ENCODE data around the gene MTR. TPM values are rescaled to one million over a fixed set of nuclear protein-coding genes. Genes with fewer than 3 reads are reported as not detected.

The MTR gene
- total and polyA plus RNA-seq, 7 donors, result 6.8 to 66.2 (median 51.3) TPM

GRCh38 chr1:236766506-236766905 is 28.6 kb upstream of the MTR start:
- intact Hi-C loops (cut with DNase I), result no loop called here
- 61 to 65% (median 62%) methylated on average over 3 of the region's 3 CpGs for WGBS, 3 donors
- Histone ChIP-seq H3K4me3 (no peak overlapping the region), H3K4me1 (no peaks in the 10 kb centered on the region), H3K27ac (no peak overlapping the region), H3K36me3 (ENCODE audit: insufficient read depth in 1 of 2, low read depth in 1 of 2) (peaks cover 0 to 38% of the 10 kb centered on the region in 2 donors), H3K9me3 (no peaks in the 10 kb centered on the region), H3K27me3 (ENCODE audit: insufficient read depth in 3 of 3, low read length in 2 of 3) (no peaks in the 10 kb centered on the region)
- no peak for DNase-seq
- no peak for ATAC-seq
- TF ChIP-seq CTCF (IDR thresholded peaks at IDR 0.05), result no peak

DNA sequence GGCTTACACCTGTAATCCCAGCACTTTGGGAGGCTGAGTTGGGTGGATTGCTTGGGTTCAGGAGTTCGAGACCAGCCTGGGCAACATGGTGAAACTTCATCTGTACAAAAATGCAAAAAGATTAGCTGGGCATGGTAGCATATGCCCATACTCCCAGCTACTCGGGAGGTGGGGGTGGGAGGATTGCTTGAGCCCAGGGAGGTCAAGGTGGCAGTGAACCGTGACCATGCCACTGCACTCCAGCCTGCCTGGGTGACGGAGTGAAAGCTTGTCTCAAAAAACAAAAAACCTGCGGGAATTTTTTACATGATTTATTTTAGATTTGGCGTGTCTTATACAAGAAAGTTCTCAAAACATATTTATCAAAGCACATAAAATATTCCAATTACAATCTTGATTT is 27.8 kb upstream of the MTR start:
- H3K36me3 ChIP-seq (ENCODE audit: insufficient read depth in 1 of 2, low read depth in 1 of 2), result peaks cover 0 to 30% of the 10 kb centered on the region in 2 donors
- H3K27ac ChIP-seq, result no peak overlapping the region
- H3K9me3 ChIP-seq, result no peaks in the 10 kb centered on the region
- ATAC-seq (peak in 1 of 4 donors; percentile 16), DNase-seq (no peak)
- intact Hi-C loops (cut with DNase I), result no loop called here
- H3K4me1 ChIP-seq, result no peaks in the 10 kb centered on the region
- H3K4me3 ChIP-seq, result no peak overlapping the region
- no peaks in the 10 kb centered on the region for H3K27me3 ChIP-seq (ENCODE audit: insufficient read depth in 3 of 3, low read length in 2 of 3)
- WGBS, 3 donors, result 39 to 53% (median 51%) methylated on average over 6 of the region's 6 CpGs
- no peak for TF ChIP-seq CTCF (IDR thresholded peaks at IDR 0.05)

GRCh38 chr1:236768601-236769000 is 26.5 kb upstream of the MTR start:
- Histone ChIP-seq H3K36me3 (ENCODE audit: insufficient read depth in 1 of 2, low read depth in 1 of 2) (peaks cover 0 to 17% of the 10 kb centered on the region in 2 donors), H3K4me1 (no peaks in the 10 kb centered on the region), H3K27me3 (ENCODE audit: insufficient read depth in 3 of 3, low read length in 2 of 3) (no peaks in the 10 kb centered on the region), H3K9me3 (no peaks in the 10 kb centered on the region), H3K27ac (no peak overlapping the region), H3K4me3 (no peak overlapping the region)
- no peak for TF ChIP-seq CTCF (IDR thresholded peaks at IDR 0.05)
- ATAC-seq (peak; percentile 14 to 32 (median 18)), DNase-seq (no peak)
- intact Hi-C loops (cut with DNase I), result no loop called here

- Histone ChIP-seq H3K27ac (no peak overlapping the region), H3K9me3 (peaks cover 2% of the 10 kb centered on the region), H3K27me3 (ENCODE audit: insufficient read depth in 3 of 3, low read length in 2 of 3) (peaks cover 0 to 3% (median 0%) of the 10 kb centered on the region in 3 donors), H3K36me3 (ENCODE audit: insufficient read depth in 1 of 2, low read depth in 1 of 2) (no peaks in the 10 kb centered on the region), H3K4me3 (no peak overlapping the region), H3K4me1 (no peaks in the 10 kb centered on the region)
- DNase-seq (no peak), ATAC-seq (peak; percentile 11 to 37 (median 13))
- intact Hi-C loops (cut with DNase I), result loop anchor here in 1 of 2 donors (5.0 kb wide), 1 partner anchor 162 kb away; no protein-coding TSS in a partner anchor
- TF ChIP-seq CTCF (IDR thresholded peaks at IDR 0.05), result no peak
- 72 to 75% (median 74%) methylated on average over 3 of the region's 3 CpGs for WGBS, 3 donors
These were observed 21.2 kb upstream of the MTR start for GRCh38 chr1:236773919-236774318.

DNA sequence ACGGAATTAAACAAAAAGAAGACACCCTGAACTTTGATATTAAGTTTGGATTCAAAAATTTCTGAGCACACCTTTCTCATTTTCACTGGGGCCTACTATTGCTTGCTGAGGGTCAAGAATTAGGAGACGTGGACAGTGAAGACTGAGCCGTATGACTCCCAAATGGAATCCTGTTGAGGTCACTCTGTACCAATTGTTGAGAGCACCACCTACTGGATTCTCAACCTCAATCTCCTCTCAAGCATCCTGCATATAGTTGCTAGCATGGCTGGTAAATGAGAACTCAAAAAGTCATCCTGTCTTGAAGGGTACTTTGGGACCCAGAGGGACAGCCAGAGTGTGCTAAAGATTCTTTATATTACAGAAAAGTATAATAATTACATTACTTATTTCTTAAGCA is 20.2 kb upstream of the MTR start:
- H3K27ac ChIP-seq, result no peak overlapping the region
- no peak for DNase-seq
- H3K27me3 ChIP-seq (ENCODE audit: insufficient read depth in 3 of 3, low read length in 2 of 3), result peaks cover 0 to 3% (median 0%) of the 10 kb centered on the region in 3 donors
- 32 to 38% (median 36%) methylated on average over 3 of the region's 3 CpGs for WGBS, 3 donors
- TF ChIP-seq CTCF (IDR thresholded peaks at IDR 0.05), result peak; percentile 49
- H3K4me3 ChIP-seq, result no peak overlapping the region
- no peaks in the 10 kb centered on the region for H3K4me1 ChIP-seq
- peaks cover 8% of the 10 kb centered on the region for H3K9me3 ChIP-seq
- no peaks in the 10 kb centered on the region for H3K36me3 ChIP-seq (ENCODE audit: insufficient read depth in 1 of 2, low read depth in 1 of 2)
- intact Hi-C loops (cut with DNase I), result loop anchor here in 1 of 2 donors (5.0 kb wide), 1 partner anchor 163 kb away; no protein-coding TSS in a partner anchor
- ATAC-seq, result peak; percentile 58 to 62 (median 60)
